Measurements from ENCODE around the gene CHERP.

DNA sequence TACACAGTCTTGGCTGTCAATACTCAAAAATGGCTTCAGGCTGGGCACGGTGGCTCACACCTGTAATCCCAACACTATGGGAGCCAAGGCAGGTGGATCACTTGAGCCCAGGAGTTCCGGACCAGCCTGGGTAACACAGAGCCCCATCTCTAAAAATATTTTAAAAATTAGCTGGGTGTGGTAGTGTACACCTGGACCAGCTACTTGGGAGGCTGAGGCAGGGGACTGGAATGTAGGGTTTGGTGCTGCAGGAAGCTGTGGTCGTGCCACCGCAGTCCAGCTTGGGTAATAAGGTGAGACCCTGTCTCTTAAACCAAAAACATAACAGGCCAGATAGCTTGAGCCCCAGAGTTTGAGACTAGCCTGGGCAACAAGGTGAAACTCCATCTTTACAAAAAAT, 6.7 kb upstream of the CHERP start:
- TF ChIP-seq, protein P1, sequence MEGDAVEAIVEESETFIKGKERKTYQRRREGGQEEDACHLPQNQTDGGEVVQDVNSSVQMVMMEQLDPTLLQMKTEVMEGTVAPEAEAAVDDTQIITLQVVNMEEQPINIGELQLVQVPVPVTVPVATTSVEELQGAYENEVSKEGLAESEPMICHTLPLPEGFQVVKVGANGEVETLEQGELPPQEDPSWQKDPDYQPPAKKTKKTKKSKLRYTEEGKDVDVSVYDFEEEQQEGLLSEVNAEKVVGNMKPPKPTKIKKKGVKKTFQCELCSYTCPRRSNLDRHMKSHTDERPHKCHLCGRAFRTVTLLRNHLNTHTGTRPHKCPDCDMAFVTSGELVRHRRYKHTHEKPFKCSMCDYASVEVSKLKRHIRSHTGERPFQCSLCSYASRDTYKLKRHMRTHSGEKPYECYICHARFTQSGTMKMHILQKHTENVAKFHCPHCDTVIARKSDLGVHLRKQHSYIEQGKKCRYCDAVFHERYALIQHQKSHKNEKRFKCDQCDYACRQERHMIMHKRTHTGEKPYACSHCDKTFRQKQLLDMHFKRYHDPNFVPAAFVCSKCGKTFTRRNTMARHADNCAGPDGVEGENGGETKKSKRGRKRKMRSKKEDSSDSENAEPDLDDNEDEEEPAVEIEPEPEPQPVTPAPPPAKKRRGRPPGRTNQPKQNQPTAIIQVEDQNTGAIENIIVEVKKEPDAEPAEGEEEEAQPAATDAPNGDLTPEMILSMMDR (IDR thresholded peaks at IDR 0.05; ENCODE audit: low read length), result no peak
- TF ChIP-seq EZH2 (IDR thresholded peaks at IDR 0.05; ENCODE audit: borderline replicate concordance, low read length), result no peak
